GM08714 (cell line): Measurements from ENCODE around the gene NUDT19.

Experiments used
- H3K4me3 ChIP-seq: fragments of 200-500 bp; sonication (Bioruptor generic); 2 replicates; pipeline ENCODE4 v1.5.1; 2014; ENCODE audit warnings: mild to moderate bottlenecking, low read length, inconsistent platforms
- ZNF274 ChIP-seq: IDR thresholded peaks from 2 replicates; pipeline ENCODE4 v1.6.1; 2012; ENCODE audit warnings: mild to moderate bottlenecking, low read depth, low read length

Gene NUDT19

DNA sequence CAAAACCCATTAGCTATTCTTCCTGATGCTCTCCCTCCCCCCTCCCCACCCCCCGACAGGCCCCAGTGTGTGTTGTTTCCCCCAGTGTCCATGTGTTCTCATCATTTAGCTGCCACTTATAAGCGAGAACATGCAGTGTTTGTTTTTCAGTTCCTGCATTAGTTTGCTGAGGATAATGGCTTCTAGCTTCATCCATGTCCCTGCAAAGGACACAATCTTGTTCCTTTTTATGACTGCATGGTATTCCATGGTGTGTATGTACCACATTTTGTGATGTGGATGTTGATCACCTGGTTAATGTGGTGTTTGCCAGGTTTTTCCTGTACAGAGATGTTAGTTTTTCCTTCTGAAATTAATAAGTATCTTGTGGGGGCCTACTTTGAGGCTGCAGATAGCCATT, 59.4 kb downstream of the NUDT19 start:
- H3K4me3 ChIP-seq = no peak overlapping the region
- TF ChIP-seq ZNF274 = no peak

DNA sequence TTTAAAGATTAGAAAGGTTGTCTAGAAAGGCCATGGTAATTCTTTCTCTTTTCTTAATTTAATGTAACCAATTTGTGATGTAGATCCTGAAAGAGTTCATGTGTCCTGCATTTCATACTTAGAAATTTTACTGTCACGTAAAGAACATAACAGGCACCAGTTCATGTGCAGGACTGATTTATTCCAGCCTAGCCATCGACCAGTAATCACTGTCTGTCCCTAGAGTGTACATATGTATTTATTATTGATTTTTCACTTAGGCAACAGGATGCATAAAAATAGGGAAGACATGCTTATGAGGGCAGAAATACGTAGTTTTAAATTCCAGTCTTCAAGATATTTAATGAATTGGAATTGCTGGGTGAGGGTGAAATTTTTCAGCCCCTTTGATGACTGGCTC, 65.6 kb downstream of the NUDT19 start:
- H3K4me3 ChIP-seq = no peak overlapping the region
- no peak for TF ChIP-seq ZNF274
